Measurements from ENCODE around the gene PRDM16. TPM values are rescaled to one million over a fixed set of nuclear protein-coding genes. Genes with fewer than 3 reads are reported as not detected.
A peak's percentile ranks its signal among the peaks of the same experiment; 100 is the strongest.

Gene PRDM16
- total RNA-seq, 4 donors from 2014 or later: 0.08 to 0.19 (median 0.12) TPM

GRCh38 chr1:3312898-3313575, 244.0 kb downstream of the PRDM16 start:
- peak in 1 of 4 donors; percentile 11 for TF ChIP-seq POLR2A (IDR thresholded peaks at IDR 0.05)
- TF ChIP-seq, protein P1, sequence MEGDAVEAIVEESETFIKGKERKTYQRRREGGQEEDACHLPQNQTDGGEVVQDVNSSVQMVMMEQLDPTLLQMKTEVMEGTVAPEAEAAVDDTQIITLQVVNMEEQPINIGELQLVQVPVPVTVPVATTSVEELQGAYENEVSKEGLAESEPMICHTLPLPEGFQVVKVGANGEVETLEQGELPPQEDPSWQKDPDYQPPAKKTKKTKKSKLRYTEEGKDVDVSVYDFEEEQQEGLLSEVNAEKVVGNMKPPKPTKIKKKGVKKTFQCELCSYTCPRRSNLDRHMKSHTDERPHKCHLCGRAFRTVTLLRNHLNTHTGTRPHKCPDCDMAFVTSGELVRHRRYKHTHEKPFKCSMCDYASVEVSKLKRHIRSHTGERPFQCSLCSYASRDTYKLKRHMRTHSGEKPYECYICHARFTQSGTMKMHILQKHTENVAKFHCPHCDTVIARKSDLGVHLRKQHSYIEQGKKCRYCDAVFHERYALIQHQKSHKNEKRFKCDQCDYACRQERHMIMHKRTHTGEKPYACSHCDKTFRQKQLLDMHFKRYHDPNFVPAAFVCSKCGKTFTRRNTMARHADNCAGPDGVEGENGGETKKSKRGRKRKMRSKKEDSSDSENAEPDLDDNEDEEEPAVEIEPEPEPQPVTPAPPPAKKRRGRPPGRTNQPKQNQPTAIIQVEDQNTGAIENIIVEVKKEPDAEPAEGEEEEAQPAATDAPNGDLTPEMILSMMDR (IDR thresholded peaks at IDR 0.05): no peak
- WGBS, 2 donors: 4 to 46% methylated on average over 5 to 6 of the region's 38 CpGs
- H3K36me3 ChIP-seq: no peaks in the 10 kb centered on the region
- peak overlapping the region; percentile 80 to 95 (median 88) for H3K27ac ChIP-seq
- peaks cover 0 to 84% (median 0%) of the 10 kb centered on the region in 4 donors for H3K27me3 ChIP-seq
- H3K4me3 ChIP-seq: peak overlapping the region in 1 of 4 donors; percentile 44
- intact Hi-C loops (cut with DNase I): no loop called here
- peaks cover 13 to 44% (median 30%) of the 10 kb centered on the region in 3 donors for H3K4me1 ChIP-seq
- H3K9me3 ChIP-seq: no peaks in the 10 kb centered on the region
- DNase-seq: no peak

- Histone ChIP-seq H3K36me3 (no peaks in the 10 kb centered on the region), H3K27ac (peak overlapping the region; percentile 80 to 95 (median 88)), H3K27me3 (peaks cover 0 to 79% (median 0%) of the 10 kb centered on the region in 4 donors), H3K4me3 (peak overlapping the region in 1 of 4 donors; percentile 44), H3K9me3 (no peaks in the 10 kb centered on the region), H3K4me1 (peaks cover 13 to 44% (median 30%) of the 10 kb centered on the region in 3 donors)
- TF ChIP-seq, protein P1 (IDR thresholded peaks at IDR 0.05): peak in 1 of 6 experiments; percentile 9
- no peak for TF ChIP-seq POLR2A (IDR thresholded peaks at IDR 0.05)
- intact Hi-C loops (cut with DNase I): no loop called here
- no peak for DNase-seq
- WGBS, 2 donors: 22% methylated on average over 8 of the region's 22 CpGs; no CpG with 5 or more reads in 1 of the 2 donors
Observed at GRCh38 chr1:3313576-3313950, 244.6 kb downstream of the PRDM16 start.

DNA sequence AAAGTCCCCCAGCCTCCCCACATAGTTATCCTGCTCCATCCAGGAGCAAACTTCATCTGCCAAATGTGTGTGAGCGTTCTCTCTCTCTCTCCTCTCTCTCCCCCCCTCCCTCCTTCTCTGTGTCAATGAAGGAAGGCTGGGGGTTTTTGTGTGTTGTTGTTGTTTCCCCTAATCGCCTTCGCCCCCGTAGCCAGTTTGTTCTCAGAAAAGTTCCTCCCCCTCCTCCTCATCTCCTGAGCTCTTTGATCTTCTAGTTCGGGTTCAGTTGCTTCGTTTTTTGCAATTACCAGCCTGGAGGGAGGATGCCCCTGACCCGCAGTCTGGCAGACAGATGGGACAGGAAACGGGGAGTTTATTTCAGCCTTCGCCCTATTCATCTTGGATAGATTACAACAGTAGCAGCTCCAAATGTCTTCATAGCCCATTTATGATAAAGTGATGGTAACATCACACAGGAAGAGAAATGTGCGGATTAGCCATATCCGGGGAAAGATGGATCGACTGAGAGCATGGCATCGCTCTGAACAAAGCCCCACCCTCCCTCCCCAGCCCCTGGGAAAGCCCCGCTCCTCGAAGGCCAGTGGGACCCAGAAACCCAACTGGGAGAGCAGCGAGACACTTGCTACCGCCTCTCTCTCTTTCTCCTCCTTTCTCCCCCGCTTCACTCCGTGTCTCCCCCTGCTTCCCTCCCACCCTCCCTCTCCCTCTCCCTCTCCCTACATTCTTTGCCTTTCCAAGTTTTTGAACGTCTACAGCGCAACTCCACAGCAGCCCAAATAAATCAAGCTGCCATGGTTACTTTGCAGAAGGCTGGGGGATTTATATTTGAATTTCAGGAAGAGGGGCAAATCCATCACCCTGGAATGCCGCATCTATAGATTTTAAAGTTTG, 245.7 kb downstream of the PRDM16 start:
- Histone ChIP-seq H3K36me3 (no peaks in the 10 kb centered on the region), H3K27ac (peak overlapping the region; percentile 80 to 95 (median 88)), H3K9me3 (no peaks in the 10 kb centered on the region), H3K4me3 (peak overlapping the region in 1 of 4 donors; percentile 15), H3K4me1 (peaks cover 13 to 51% (median 33%) of the 10 kb centered on the region in 3 donors), H3K27me3 (peaks cover 0 to 67% (median 0%) of the 10 kb centered on the region in 4 donors)
- WGBS, 2 donors: 48 to 59% methylated on average over 17 to 22 of the region's 22 CpGs
- TF ChIP-seq, protein P1 (IDR thresholded peaks at IDR 0.05): no peak
- TF ChIP-seq POLR2A (IDR thresholded peaks at IDR 0.05): no peak
- intact Hi-C loops (cut with DNase I): no loop called here
- no peak for DNase-seq

GRCh38 chr1:3315399-3316339, 246.7 kb downstream of the PRDM16 start:
- 53% methylated on average over 13 to 18 of the region's 21 CpGs for WGBS, 2 donors
- Histone ChIP-seq H3K4me3 (no peak overlapping the region), H3K27me3 (peaks cover 0 to 62% (median 0%) of the 10 kb centered on the region in 4 donors), H3K9me3 (no peaks in the 10 kb centered on the region), H3K4me1 (peaks cover 13 to 61% (median 36%) of the 10 kb centered on the region in 3 donors), H3K27ac (peak overlapping the region in 3 of 4 donors; percentile 34 to 89 (median 86)), H3K36me3 (no peaks in the 10 kb centered on the region)
- DNase-seq: no peak
- no peak for TF ChIP-seq POLR2A (IDR thresholded peaks at IDR 0.05)
- TF ChIP-seq, protein P1 (IDR thresholded peaks at IDR 0.05): no peak
- intact Hi-C loops (cut with DNase I): no loop called here
